Measurements from ENCODE around the gene UCMA.
A peak's percentile ranks its signal among the peaks of the same experiment; 100 is the strongest.
"Not testable (repeated sequence)": the region's sequence is repeated elsewhere in the genome, so short reads cannot be mapped to it uniquely, and the experiment has no call there.

UCMA gene, protein sequence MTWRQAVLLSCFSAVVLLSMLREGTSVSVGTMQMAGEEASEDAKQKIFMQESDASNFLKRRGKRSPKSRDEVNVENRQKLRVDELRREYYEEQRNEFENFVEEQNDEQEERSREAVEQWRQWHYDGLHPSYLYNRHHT

GRCh38 chr10:13234172-13234571, at the start of gene UCMA:
Gene UCMA, minus strand, starts transcription at chr10:13234374. Its CDS starts 116 bp downstream, at chr10:13234258.
- H3K4me3 ChIP-seq (IDR thresholded peaks at IDR 0.05; ENCODE audit: insufficient read depth, low read depth, low read length): no peak within 1 kb of the TSS
- H3K4me1 ChIP-seq (ENCODE audit: low read depth, poor library complexity, severe bottlenecking): no peaks in the 10 kb centered on the region
- no peak within 1 kb of the TSS for H3K4me2 ChIP-seq
- H3K36me3 ChIP-seq (ENCODE audit: insufficient read depth): no peaks in the 10 kb centered on the region
- H3K27me3 ChIP-seq (ENCODE audit: insufficient read depth, low read depth): no peaks in the 10 kb centered on the region
- no peaks in the 10 kb centered on the region for H4K20me1 ChIP-seq (ENCODE audit: insufficient read depth)
- TF ChIP-seq CTCF (conservative IDR thresholded peaks at IDR 0.05; ENCODE audit: low read depth, low read length): no peak
- H2AFZ ChIP-seq (ENCODE audit: low read depth): no peak within 1 kb of the TSS
- no peak within 1 kb of the TSS for H3K9ac ChIP-seq
- no peak within 1 kb of the TSS for H3K27ac ChIP-seq
- no peaks in the 10 kb centered on the region for H3K79me2 ChIP-seq (ENCODE audit: insufficient read depth, low read depth)

GRCh38 chr10:13282348-13282747, 48.2 kb upstream of the UCMA start:
- not testable (repeated sequence) for H3K36me3 ChIP-seq (ENCODE audit: insufficient read depth); H3K4me1 ChIP-seq (ENCODE audit: low read depth, poor library complexity, severe bottlenecking); H3K79me2 ChIP-seq (ENCODE audit: insufficient read depth, low read depth); H3K9ac ChIP-seq; H3K4me3 ChIP-seq (IDR thresholded peaks at IDR 0.05; ENCODE audit: insufficient read depth, low read depth, low read length); H2AFZ ChIP-seq (ENCODE audit: low read depth); H3K27ac ChIP-seq; H3K4me2 ChIP-seq; H4K20me1 ChIP-seq (ENCODE audit: insufficient read depth); H3K27me3 ChIP-seq (ENCODE audit: insufficient read depth, low read depth)

GRCh38 chr10:13276749-13277365, 42.7 kb upstream of the UCMA start:
- Histone ChIP-seq H3K4me2 (no peak overlapping the region), H3K36me3 (ENCODE audit: insufficient read depth) (no peaks in the 10 kb centered on the region), H3K27ac (no peak overlapping the region), H3K27me3 (ENCODE audit: insufficient read depth, low read depth) (no peaks in the 10 kb centered on the region), H3K9ac (no peak overlapping the region), H3K79me2 (ENCODE audit: insufficient read depth, low read depth) (no peaks in the 10 kb centered on the region), H3K4me1 (ENCODE audit: low read depth, poor library complexity, severe bottlenecking) (peaks cover 14% of the 10 kb centered on the region), H2AFZ (ENCODE audit: low read depth) (no peak overlapping the region), H3K4me3 (IDR thresholded peaks at IDR 0.05; ENCODE audit: insufficient read depth, low read depth, low read length) (no peak overlapping the region), H4K20me1 (ENCODE audit: insufficient read depth) (no peaks in the 10 kb centered on the region)
- TF ChIP-seq CTCF (conservative IDR thresholded peaks at IDR 0.05; ENCODE audit: low read depth, low read length): no peak

- not testable (repeated sequence) for H3K36me3 ChIP-seq (ENCODE audit: insufficient read depth); H3K4me2 ChIP-seq; H3K27ac ChIP-seq; H3K4me3 ChIP-seq (IDR thresholded peaks at IDR 0.05; ENCODE audit: insufficient read depth, low read depth, low read length); H3K79me2 ChIP-seq (ENCODE audit: insufficient read depth, low read depth); H3K9ac ChIP-seq; H2AFZ ChIP-seq (ENCODE audit: low read depth); H4K20me1 ChIP-seq (ENCODE audit: insufficient read depth); H3K27me3 ChIP-seq (ENCODE audit: insufficient read depth, low read depth)
- H3K4me1 ChIP-seq (ENCODE audit: low read depth, poor library complexity, severe bottlenecking): peaks cover 18% of the 10 kb centered on the region
These were observed 42.0 kb upstream of the UCMA start for GRCh38 chr10:13276146-13276545.

DNA sequence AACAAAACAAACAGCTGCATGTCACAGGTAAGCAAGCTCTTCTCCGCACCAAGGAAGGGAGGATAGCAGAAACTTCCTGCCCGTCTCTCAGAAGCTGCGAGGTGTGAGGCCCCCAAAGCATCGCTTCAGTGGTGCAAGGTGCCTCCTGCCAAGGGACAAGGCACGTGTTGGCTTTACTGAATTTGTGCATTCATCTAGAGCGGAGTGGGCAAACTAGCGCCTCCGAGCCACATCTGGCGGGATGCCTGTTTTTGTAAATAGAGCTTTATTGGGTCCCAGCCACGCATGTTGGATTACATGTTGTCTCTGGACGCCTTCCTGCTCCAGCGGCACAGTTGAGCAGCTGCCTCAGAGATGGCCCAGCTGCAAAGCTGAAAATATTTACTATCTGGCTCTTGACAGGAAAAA, 38.0 kb upstream of the UCMA start:
- peak overlapping the region; percentile 87 for H2AFZ ChIP-seq (ENCODE audit: low read depth)
- H3K4me3 ChIP-seq (IDR thresholded peaks at IDR 0.05; ENCODE audit: insufficient read depth, low read depth, low read length): no peak overlapping the region
- peak overlapping the region; percentile 55 for H3K4me2 ChIP-seq
- TF ChIP-seq CTCF (conservative IDR thresholded peaks at IDR 0.05; ENCODE audit: low read depth, low read length): no peak
- H3K79me2 ChIP-seq (ENCODE audit: insufficient read depth, low read depth): no peaks in the 10 kb centered on the region
- H3K27ac ChIP-seq: peak overlapping the region; percentile 84
- no peaks in the 10 kb centered on the region for H3K36me3 ChIP-seq (ENCODE audit: insufficient read depth)
- H3K4me1 ChIP-seq (ENCODE audit: low read depth, poor library complexity, severe bottlenecking): peaks cover 26% of the 10 kb centered on the region
- no peaks in the 10 kb centered on the region for H3K27me3 ChIP-seq (ENCODE audit: insufficient read depth, low read depth)
- peak overlapping the region; percentile 77 for H3K9ac ChIP-seq
- H4K20me1 ChIP-seq (ENCODE audit: insufficient read depth): no peaks in the 10 kb centered on the region

All from KMS-11 (cell line).